ENCODE data around the gene CRADD.

DNA sequence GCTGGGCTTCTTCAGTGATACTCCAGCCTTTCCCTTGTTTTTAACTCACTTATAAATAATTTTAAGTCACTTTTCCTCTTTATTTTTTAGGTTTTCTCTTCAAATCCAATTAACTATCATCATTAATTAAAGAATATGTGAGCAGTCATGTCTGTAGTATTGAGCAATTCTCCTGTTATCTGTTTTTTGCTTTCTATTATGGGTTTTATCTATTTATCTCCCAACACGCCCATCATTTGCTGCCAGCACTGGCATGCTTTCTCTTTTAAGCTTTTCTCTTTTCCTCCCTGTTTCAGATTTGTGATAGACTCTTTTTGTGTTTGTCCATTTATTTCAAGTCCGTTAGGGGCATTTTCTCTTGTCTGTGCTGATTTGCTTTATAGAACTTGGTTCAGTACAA lies 72.3 kb downstream of the CRADD start:
- TF ChIP-seq POLR2A (IDR thresholded peaks at IDR 0.05) = no peak
- TF ChIP-seq POLR2AphosphoS5 (IDR thresholded peaks at IDR 0.05) = no peak
- no peak for TF ChIP-seq CTCF (IDR thresholded peaks at IDR 0.05)
- TF ChIP-seq EP300 (IDR thresholded peaks at IDR 0.05) = no peak
